Upper lobe of left lung (tissue), 6 donors: ENCODE measurements around the gene CORO1A. TPM values are rescaled to one million over a fixed set of nuclear protein-coding genes. Genes with fewer than 3 reads are reported as not detected.

Source experiments
- ATAC-seq, 2 donors: fragments of 200-7000 bp; cut with Tn5 transposase; one replicate each; pipeline ENCODE4 v1.9.1; 2022; ENCODE audit warnings: mild to moderate bottlenecking in 2 of 2, moderate library complexity in 2 of 2; ENCODE audit not compliant: low FRiP score in 2 of 2
- DNase-seq, 2 donors: peaks; one replicate each; pipeline ENCODE4 v3.0.0-alpha.2; 2019 to 2020
- H3K27ac ChIP-seq, 4 donors: fragments of 200-600 bp; sonication (generic); one replicate each; pipeline ENCODE4 v1.5.1; 2016 to 2019
- H3K27me3 ChIP-seq, 4 donors: fragments of 200-600 bp; sonication (generic); one replicate each; pipeline ENCODE4 v1.5.1; 2017 to 2019
- H3K36me3 ChIP-seq, 4 donors: fragments of 200-600 bp; sonication (generic); one replicate each; pipeline ENCODE4 v1.5.1; 2016 to 2019
- H3K4me1 ChIP-seq, 4 donors: fragments of 200-600 bp; sonication (generic); one replicate each; pipeline ENCODE4 v1.5.1; 2018 to 2019
- H3K4me3 ChIP-seq, 4 donors: fragments of 200-600 bp; sonication (generic); one replicate each; pipeline ENCODE4 v1.5.1; 2017 to 2019; ENCODE audit warnings: mild to moderate bottlenecking in 2 of 4, moderate library complexity in 1 of 4
- H3K9me3 ChIP-seq, 4 donors: fragments of 200-600 bp; sonication (generic); one replicate each; pipeline ENCODE4 v1.5.1; 2018 to 2019
- EP300 ChIP-seq, 4 donors: sonication (generic); formaldehyde crosslinking; IDR thresholded peaks; one replicate each; pipeline ENCODE4 v1.5.1; 2017; ENCODE audit warnings: antibody characterized with exemption in 4 of 4, control low read depth in 2 of 4
- POLR2A ChIP-seq, 4 donors: fragments of 450-650 bp; IDR thresholded peaks; one replicate each; pipeline ENCODE4 v1.5.1; 2016 to 2017; ENCODE audit warnings: antibody characterized with exemption in 4 of 4, mild to moderate bottlenecking in 2 of 4
- POLR2AphosphoS5 ChIP-seq, 2 donors: sonication (generic); formaldehyde crosslinking; IDR thresholded peaks; one replicate each; pipeline ENCODE4 v1.5.1; 2017; ENCODE audit warnings: antibody characterized with exemption in 2 of 2
- WGBS, 2 donors: methylation state at CpG; one replicate each; pipeline ENCODE4 v1.1.5; 2017 to 2018; 5-methylcytosine and 5-hydroxymethylcytosine counted together
- total RNA-seq, 6 donors: library from RNA; depleted of rRNA in 4 of 6; stranded (reverse); fragments of >200 nt in 4 of 6; gene quantifications; one replicate each; pipeline versions ENCODE4 v1.1.0 to v1.2.1, GENCODE V29; 2016 to 2021
- TF ChIP-seq, protein P1 (sequence below), 6 experiments: fragments of 450-650 bp in 4 of 6; fragments of 200-600 bp in 2 of 6; sonication (generic) in 2 of 6; IDR thresholded peaks; one replicate each; pipeline ENCODE4 v1.5.1; 2016 to 2019; ENCODE audit warnings: antibody characterized with exemption in 6 of 6
- donor health status: DM: no; HTN: no; CAD: no; lungs with moderate emphysema.
- donor health status: DM: no; HTN: yes; CAD: no; lungs with severe emphysema.

CORO1A gene
- 100 to 1,000 TPM in 1 of 6 donors, 10 to 100 TPM in 5; 42.2 to 159 (median 80.3) TPM for total RNA-seq

DNA sequence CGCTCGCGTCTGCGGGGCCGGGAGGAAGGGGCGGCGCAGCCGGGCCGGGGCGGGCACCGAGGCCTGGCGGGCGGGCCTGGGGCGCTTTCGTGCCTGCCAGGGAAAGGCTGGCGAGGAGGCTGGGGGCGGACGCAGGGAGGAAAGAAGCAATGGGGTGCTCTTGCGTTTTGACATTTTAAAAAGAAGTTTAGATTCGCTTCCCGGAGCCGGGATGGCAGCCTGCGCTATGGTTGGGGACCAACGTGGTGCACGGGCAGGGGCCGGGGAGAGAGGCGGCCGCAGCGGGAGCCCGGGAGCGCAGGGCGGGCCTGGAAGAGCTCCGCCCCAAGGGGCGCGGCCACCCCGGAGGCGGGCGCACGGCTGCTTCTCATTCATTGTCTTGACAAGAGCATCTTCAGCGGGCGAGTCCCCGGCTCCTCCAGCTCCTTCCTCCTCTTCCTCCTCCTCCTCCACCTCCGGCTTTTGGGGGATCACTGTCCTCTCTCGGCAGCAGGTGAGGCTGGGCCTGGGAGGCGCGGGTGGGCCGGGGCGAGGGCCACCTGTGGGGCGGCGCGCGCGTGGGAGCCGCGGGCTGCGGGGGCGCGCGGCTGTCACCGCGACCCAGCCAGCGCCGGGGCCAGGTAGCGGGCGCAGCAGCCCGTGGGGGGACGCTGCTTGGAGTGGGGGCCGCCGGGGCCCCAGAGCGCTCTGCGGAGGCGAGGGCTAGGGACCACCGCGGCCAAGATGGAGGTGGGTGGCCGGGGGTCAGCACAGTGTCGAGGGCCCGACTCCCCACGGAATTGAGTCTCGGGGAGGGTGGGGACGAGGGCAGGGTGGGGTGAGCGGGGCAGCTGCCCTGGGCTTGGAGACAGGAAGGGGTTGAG, at the start of gene CORO1A:
Gene CORO1A (plus strand): TSS at position 370 of the 863 bp plus-strand sequence. CDS start 1,608 bp downstream, outside the sequence.
- H3K27me3 ChIP-seq = no peaks in the 10 kb centered on the region
- peak in 2 of 4 donors; percentile 61 to 65 for TF ChIP-seq POLR2A (IDR thresholded peaks at IDR 0.05)
- peak; percentile 23 to 36 for TF ChIP-seq POLR2AphosphoS5 (IDR thresholded peaks at IDR 0.05)
- TF ChIP-seq, protein P1, sequence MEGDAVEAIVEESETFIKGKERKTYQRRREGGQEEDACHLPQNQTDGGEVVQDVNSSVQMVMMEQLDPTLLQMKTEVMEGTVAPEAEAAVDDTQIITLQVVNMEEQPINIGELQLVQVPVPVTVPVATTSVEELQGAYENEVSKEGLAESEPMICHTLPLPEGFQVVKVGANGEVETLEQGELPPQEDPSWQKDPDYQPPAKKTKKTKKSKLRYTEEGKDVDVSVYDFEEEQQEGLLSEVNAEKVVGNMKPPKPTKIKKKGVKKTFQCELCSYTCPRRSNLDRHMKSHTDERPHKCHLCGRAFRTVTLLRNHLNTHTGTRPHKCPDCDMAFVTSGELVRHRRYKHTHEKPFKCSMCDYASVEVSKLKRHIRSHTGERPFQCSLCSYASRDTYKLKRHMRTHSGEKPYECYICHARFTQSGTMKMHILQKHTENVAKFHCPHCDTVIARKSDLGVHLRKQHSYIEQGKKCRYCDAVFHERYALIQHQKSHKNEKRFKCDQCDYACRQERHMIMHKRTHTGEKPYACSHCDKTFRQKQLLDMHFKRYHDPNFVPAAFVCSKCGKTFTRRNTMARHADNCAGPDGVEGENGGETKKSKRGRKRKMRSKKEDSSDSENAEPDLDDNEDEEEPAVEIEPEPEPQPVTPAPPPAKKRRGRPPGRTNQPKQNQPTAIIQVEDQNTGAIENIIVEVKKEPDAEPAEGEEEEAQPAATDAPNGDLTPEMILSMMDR (IDR thresholded peaks at IDR 0.05) = no peak
- H3K27ac ChIP-seq = peak within 1 kb of the TSS; percentile 76 to 91 (median 88)
- 1 to 2% methylated on average over 34 to 63 of the region's 81 CpGs for WGBS, 2 donors
- DNase-seq = peak; percentile 91 to 97
- peaks cover 0 to 16% (median 5%) of the 10 kb centered on the region in 4 donors for H3K36me3 ChIP-seq
- peaks cover 5 to 47% (median 25%) of the 10 kb centered on the region in 4 donors for H3K4me1 ChIP-seq
- H3K4me3 ChIP-seq = peak within 1 kb of the TSS; percentile 42 to 78 (median 64)
- peak; percentile 56 to 90 for ATAC-seq
- H3K9me3 ChIP-seq = no peaks in the 10 kb centered on the region

DNA sequence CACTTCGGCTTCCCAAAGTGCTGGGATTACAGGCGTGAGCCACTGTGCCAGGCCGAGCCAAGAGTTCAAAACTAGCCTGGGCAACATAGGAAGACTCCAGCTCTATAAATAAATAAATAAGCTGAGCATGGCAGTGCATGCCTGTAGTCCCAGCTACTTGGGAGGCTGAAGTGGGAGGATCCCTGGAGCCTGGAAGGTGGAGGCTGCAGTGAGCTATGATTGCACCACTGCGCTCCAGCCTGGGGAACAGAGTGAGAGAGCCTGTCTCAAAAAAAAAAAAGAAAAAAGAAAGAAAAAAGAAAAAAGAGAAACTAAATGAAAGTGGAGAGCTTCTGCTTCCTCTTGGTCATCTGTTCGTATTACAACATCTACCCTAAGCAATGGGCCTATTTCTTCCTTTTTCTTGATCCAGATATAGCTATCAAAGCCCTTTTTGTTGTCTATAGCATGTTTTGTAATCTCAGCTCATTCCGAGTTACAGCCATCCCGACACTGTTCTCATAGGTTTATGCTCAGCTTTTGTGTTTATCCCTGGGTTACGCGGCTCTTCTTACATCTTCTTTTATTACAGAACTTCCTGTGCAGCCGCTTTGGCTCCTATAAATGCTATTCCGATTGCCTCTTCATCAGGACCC, 46.3 kb upstream of the CORO1A start:
- Histone ChIP-seq H3K27me3 (no peaks in the 10 kb centered on the region), H3K4me3 (no peak overlapping the region), H3K27ac (peak overlapping the region in 2 of 4 donors; percentile 35 to 55), H3K9me3 (no peaks in the 10 kb centered on the region), H3K4me1 (peaks cover 0 to 12% (median 6%) of the 10 kb centered on the region in 4 donors), H3K36me3 (no peaks in the 10 kb centered on the region)
- no peak for TF ChIP-seq POLR2AphosphoS5 (IDR thresholded peaks at IDR 0.05)
- TF ChIP-seq, protein P1 (IDR thresholded peaks at IDR 0.05) = no peak
- TF ChIP-seq POLR2A (IDR thresholded peaks at IDR 0.05) = no peak
- TF ChIP-seq EP300 (IDR thresholded peaks at IDR 0.05) = no peak
- DNase-seq (no peak), ATAC-seq (peak in 1 of 2 donors; percentile 56)
- WGBS, 2 donors = 62 to 72% methylated on average over 11 of the region's 11 CpGs

GRCh38 chr16:30137897-30138296, 45.5 kb upstream of the CORO1A start:
- H3K9me3 ChIP-seq = no peaks in the 10 kb centered on the region
- no peak overlapping the region for H3K4me3 ChIP-seq
- no peaks in the 10 kb centered on the region for H3K36me3 ChIP-seq
- 77 to 79% methylated on average over 8 of the region's 8 CpGs for WGBS, 2 donors
- peaks cover 0 to 12% (median 6%) of the 10 kb centered on the region in 4 donors for H3K4me1 ChIP-seq
- ATAC-seq (peak in 1 of 2 donors; percentile 21), DNase-seq (no peak)
- TF ChIP-seq POLR2A (IDR thresholded peaks at IDR 0.05) (no peak), POLR2AphosphoS5 (IDR thresholded peaks at IDR 0.05) (no peak), EP300 (IDR thresholded peaks at IDR 0.05) (no peak)
- TF ChIP-seq, protein P1 (IDR thresholded peaks at IDR 0.05) = no peak
- H3K27me3 ChIP-seq = no peaks in the 10 kb centered on the region
- H3K27ac ChIP-seq = no peak overlapping the region

DNA sequence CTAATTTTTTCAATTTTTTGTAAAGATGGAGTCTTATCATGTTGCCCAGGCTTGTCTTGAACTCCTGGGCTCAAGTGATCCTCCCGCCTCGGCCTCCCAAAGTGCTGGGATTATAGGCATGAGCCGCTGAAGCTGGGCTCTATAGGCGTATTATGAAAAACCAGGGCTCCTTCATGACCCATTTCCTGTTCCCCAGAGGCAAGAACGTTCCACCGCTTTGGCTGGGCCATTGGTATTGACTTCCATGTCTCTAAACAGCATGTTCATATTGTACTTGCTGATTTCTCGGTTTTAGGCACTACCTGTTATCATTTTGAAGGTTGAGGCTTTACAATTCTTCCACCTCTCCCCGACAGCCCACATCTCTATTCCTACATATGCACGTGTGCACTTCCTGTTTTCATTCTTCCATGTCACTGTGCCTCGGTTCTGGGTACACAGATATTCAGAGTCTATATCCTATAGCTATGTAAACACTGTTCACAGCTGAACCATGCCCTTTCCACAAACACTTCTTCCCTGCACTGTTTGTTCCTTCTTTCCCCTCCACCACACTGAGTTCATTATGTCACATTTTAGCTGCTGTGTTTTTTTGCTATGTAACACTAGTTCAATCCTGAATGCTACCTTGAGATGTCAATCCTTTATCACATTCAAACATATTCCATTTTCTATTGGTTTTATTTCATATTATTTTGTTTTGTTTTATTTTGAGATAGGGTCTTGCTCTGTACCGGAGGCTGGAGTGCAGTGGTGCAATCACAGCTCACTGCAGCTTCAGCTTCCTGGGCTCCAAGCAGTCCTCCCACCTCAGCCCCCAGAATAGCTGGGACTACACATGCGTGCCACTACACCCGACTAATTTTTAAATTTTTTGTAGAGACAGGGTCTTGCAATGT, 43.6 kb upstream of the CORO1A start:
- ATAC-seq (peak in 1 of 2 donors; percentile 34), DNase-seq (no peak)
- H3K9me3 ChIP-seq = no peaks in the 10 kb centered on the region
- H3K4me1 ChIP-seq = peaks cover 0 to 12% (median 6%) of the 10 kb centered on the region in 4 donors
- TF ChIP-seq, protein P1 (IDR thresholded peaks at IDR 0.05) = no peak
- TF ChIP-seq POLR2A (IDR thresholded peaks at IDR 0.05) (no peak), EP300 (IDR thresholded peaks at IDR 0.05) (no peak), POLR2AphosphoS5 (IDR thresholded peaks at IDR 0.05) (no peak)
- 63 to 64% methylated on average over 13 of the region's 13 CpGs for WGBS, 2 donors
- no peaks in the 10 kb centered on the region for H3K27me3 ChIP-seq
- H3K36me3 ChIP-seq = no peaks in the 10 kb centered on the region
- H3K27ac ChIP-seq = no peak overlapping the region
- H3K4me3 ChIP-seq = no peak overlapping the region
